HG03442 (cell line): ENCODE measurements around the gene APCDD1L.

Experiments used
- ATAC-seq: cut with Tn5 transposase; IDR thresholded peaks from one replicate; pipeline ENCODE4 v1.9.1; 2021; ENCODE audit warnings: mild to moderate bottlenecking, moderate library complexity; ENCODE audit not compliant: unreplicated experiment

APCDD1L gene

GRCh38 chr20:58515233-58516212 is at the start of gene APCDD1L:
Gene APCDD1L, minus strand, starts transcription at chr20:58515399. Its CDS starts 692 bp downstream, at chr20:58514707.
- ATAC-seq = no peak

GRCh38 chr20:58559368-58559729 is 44.1 kb upstream of the APCDD1L start:
- ATAC-seq = no peak

GRCh38 chr20:58558486-58559367 is 43.5 kb upstream of the APCDD1L start:
- no peak for ATAC-seq

- no peak for ATAC-seq
Observed at GRCh38 chr20:58557733-58558342, 42.6 kb upstream of the APCDD1L start.

DNA sequence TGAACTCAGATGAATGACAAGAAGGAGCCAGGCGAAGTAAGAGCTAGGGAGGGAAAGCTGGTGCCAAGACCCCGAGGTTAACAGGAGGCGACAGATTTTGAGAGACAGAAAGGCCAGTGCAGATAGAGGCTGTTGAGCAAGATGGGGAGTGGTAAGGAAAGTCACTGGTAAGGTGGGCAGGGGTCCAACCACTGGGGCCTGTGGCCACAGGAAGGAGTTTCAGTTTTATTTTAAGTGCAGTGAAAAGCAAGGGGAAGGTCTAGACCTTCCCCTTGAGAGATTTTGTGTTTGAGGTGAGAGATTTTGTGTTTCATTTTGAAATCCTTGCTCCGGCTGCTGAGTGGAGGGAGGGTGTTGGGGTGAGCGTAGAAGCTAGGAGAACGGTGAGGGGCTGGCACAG is 41.8 kb upstream of the APCDD1L start:
- ATAC-seq = no peak

GRCh38 chr20:58555078-58555765 is 40.0 kb upstream of the APCDD1L start:
- no peak for ATAC-seq

GRCh38 chr20:58554541-58554940 is 39.3 kb upstream of the APCDD1L start:
- no peak for ATAC-seq

- no peak for ATAC-seq
Observed at GRCh38 chr20:58553841-58554240, 38.6 kb upstream of the APCDD1L start.

DNA sequence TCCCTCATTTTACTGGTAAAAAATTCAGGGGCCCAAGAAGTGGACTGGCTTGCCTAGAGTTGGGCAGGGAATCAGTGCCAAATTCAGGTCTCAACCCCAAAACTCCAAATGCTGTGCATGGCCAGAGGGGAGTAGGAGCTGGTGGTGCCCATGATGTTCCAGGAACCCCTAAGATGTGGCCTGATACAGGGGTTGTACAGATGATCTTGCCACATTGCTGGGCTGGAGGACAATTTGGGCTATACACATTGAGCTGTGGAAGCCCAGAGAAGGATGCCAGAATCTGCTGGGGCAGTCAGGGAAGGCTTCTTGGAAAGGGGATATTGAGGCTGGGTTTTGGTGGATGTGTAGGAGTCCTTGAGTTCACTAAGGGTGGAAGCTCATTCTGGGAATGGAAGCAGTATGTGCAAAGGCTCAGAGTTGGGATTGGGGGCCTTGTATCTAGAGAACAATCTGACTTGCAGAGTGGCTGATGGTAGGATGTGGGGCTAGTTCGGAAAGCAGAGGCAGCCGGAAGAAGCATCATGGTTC is 38.0 kb upstream of the APCDD1L start:
- no peak for ATAC-seq

- ATAC-seq = no peak
Observed at GRCh38 chr20:58552366-58552934, 37.3 kb upstream of the APCDD1L start.

GRCh38 chr20:58551631-58552030 is 36.4 kb upstream of the APCDD1L start:
- ATAC-seq = no peak

GRCh38 chr20:58550275-58551059 is 35.3 kb upstream of the APCDD1L start:
- ATAC-seq = no peak

- no peak for ATAC-seq
Observed at GRCh38 chr20:58549231-58550209, 34.3 kb upstream of the APCDD1L start.

- ATAC-seq = no peak
Observed at GRCh38 chr20:58547623-58548475, 32.6 kb upstream of the APCDD1L start.

GRCh38 chr20:58546756-58547622 is 31.8 kb upstream of the APCDD1L start:
- no peak for ATAC-seq

DNA sequence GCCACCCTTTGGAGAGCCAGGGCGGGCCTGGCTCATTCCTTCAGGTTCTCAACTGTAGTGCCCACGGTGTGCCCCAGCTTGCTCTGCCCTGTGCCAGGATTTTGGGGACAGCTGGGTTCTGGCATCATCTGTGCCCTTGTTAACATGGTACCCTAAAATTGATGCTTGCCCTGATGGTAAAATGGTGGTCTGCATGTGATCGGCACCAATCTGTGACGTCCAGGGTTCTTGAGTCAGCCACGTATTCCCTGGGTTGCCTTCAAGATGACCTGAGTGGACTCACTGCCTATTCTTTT is 31.2 kb upstream of the APCDD1L start:
- no peak for ATAC-seq
